GM12864 (cell line): ENCODE measurements around the gene ADPRHL1.
A peak's percentile ranks its signal among the peaks of the same experiment; 100 is the strongest.

Experiments
- DNase-seq: peaks from one replicate; pipeline ENCODE4 v3.0.0-alpha.2; 2011; ENCODE audit warnings: low read depth
- H3K4me3 ChIP-seq: 2 replicates; pipeline ENCODE4 v1.5.1; 2011; ENCODE audit warnings: mild to moderate bottlenecking, low read depth, low read length, control low read depth
- CTCF ChIP-seq: IDR thresholded peaks from 2 replicates; pipeline ENCODE4 v1.5.1; 2011; ENCODE audit warnings: low read depth, mild to moderate bottlenecking, moderate library complexity, low read length, control low read depth, inconsistent platforms; ENCODE audit errors: missing control alignments

ADPRHL1 gene

DNA sequence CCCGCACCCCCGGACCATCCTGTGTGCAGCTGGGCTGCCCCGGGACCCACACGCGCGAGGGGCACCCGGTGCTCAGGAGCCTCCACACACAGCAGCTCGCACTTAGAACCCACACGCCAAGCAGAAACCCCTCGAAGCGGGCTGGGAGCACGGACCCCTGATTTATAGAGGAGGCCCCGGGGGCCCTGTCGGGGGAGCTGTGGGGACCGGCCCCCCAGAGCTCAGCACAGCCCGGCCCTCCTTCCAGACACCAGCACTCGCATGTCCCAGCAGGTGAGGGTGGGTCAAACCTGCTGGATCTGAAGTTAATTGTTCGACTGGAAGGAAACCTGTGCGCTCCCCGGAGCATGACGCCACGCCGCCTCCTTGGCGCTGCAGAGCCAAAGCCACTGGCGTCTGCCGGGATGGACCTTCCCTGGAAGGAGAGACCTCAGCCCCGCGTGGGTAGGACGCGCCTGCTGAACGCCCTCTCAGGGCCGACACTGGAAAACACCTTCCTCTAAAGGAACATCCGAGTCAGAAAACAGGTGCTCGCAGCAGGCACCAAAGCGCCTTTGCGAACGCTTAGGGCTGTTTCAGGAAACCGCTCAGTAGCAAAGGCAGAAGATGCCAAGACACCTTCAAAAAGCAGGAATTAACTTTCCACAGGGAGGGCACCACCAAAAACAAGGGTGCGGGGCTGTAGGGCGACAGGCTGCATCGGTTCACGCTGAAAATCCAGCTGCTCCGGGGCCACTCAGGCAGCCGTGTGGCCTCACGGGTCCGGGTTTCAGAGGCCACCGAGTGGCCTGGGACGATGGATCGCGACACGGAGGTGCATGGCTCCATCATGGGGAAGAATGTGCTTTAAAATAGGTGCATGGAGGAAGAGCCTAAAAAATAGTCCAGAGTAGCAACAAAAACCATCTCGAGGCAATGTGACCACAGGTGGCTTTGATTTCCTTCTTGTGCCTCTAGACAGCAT, 51.6 kb downstream of the ADPRHL1 start:
- DNase-seq: no peak
- no peak for TF ChIP-seq CTCF
- H3K4me3 ChIP-seq: no peak overlapping the region

DNA sequence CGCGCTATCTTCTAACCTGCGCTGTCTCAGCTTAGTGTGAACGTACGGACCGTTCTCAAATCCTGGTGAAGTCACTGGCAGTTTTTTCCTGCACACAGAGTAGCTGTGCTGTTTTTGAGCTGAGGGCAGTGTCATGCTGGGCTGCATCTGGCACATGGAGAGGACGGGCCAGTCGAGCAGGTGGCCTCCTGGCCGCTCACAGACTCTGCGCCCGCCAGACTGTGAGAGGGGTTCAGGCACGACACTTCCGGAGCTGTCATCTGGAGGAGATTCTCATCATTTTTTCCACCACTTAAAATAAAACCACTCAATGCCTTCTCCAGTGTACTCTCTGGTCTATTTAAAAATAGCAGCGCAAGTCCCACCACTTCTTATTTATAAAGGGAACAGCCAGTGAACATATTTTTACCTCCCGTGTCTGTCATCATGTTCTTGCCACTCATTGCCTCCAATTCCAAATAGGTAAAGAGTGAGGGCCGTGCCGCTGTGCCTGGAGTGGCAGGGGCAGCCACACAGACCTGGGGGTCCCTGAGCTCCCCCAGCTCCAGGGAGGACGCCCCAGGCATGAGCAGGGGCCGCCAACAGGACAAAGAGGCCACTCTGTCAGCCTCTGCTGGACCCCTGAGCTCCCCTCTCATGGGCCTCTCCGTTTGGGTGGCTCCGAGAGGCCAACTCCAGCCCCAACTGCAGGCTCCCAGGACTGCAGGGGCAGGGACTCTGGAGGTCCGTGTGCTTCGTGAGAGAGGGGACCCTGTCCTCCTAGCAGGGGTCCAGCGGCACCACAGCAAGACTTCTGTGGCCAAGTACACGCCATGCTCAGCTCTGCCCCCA, 52.5 kb downstream of the ADPRHL1 start:
- TF ChIP-seq CTCF: no peak
- H3K4me3 ChIP-seq: no peak overlapping the region
- DNase-seq: no peak

DNA sequence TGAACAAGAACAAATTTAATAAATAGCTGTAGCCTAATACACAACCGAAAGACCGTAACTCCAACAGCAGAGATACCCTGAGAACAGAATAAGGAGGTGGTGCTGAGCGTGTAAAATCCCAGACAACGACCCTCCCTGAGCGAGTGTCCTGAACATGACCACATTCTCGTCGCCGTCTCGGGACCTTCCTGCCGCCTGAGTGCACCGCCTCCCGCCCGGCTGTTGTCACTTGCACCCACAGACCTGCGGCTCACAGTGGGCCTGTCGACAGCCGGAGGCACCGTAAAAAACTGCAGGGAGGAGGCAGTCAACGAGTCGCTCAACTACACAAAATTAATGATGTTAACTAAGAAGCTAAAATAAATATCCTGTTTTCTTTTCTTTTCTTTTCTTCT, 53.5 kb downstream of the ADPRHL1 start:
- no peak overlapping the region for H3K4me3 ChIP-seq
- DNase-seq: no peak
- TF ChIP-seq CTCF: no peak

DNA sequence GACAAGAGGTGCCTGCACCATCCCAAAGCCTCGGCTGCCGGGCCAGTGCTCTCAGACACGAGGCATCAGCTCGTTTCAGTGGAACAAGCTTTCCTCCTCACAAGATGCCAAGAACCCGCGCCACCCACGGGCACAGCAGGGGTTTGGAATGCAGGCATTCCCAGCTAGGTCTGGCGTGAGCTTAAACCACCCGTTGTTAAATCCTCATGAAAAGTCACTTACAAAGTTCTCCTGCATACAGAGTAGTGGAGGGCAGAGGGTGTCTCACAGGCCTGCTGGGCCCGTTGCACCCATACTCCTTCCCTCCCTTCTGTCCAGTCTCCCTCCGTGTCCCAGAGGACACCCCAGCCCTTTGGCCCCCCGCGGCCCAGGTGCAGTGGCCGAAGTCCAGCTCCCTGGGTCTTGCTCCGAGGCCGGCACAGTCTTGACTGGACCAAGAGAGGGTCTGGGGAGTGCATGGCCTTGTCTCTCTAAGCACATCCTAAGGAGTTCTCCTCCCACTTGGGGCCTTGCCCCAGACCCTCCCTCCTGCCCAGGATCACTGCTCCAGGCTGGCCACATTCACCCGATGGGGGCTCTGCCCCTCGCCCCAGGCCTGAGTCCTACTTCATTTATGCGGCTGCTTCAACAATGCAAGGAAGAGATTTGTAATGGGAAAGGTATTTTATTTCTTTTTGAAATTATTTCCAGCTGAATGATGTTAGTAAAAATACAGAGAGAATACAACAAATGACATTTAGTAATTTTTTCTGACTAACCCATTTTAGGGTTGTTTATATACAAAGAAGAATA, 54.1 kb downstream of the ADPRHL1 start:
- no peak for DNase-seq
- H3K4me3 ChIP-seq: no peak overlapping the region
- no peak for TF ChIP-seq CTCF

DNA sequence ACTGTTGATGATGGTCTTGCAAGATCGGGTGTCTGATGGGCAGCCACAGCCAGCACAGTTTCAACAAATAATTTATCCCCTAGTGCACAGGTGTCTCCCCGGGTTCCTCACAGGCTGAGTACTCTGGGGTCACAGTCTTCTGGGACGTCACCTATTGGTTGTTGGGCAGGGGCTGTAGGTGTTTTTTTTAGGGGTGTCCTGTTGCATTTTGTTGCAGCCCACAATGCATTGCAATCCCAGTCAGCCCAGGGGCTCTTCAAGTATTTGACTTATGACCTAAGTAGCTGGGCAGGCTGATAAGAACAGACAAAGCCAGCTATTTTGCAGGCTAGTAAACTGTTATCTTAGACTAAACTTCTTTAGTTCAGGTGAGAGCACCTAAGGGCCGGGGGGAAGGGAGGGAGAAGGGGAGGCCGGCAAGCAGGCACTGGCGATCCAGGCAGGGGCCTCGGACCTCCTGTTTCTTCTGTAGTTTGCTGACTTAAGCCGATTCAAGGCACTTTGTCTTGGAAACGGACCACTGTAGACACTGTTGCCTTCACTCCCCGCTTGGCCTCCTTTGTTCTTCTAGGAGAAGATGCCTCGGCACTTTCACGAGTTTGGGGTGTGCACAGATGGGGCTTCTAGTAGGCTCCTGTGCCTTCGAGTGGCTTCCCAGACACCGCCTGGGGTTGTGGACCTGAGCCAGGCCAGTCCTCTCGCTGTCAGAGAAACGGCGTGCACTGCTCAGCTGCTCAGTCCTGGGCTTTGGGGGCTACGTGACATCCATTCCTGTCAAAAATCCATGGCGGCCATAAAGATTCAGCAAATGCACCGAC, 55.5 kb downstream of the ADPRHL1 start:
- DNase-seq: no peak
- no peak overlapping the region for H3K4me3 ChIP-seq
- TF ChIP-seq CTCF: no peak

DNA sequence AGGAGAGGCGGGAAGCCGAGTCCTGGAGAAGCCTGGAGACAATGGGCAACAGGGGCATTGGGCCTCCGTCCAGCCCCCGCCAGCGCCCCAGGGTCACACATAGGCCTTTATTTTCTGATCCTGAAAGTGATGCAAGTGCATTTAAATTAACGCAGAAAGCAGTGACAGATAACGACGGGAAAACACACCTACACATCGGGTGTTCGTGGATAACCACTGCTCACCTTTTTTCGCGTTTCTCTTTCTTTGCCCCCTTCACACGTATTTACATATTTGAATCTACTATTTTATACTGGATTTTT, 59.0 kb downstream of the ADPRHL1 start:
- peak overlapping the region; percentile 26 for H3K4me3 ChIP-seq
- no peak for TF ChIP-seq CTCF
- no peak for DNase-seq
